AG04449 (cell line): Measurements from ENCODE around the gene FURIN.
A peak's percentile ranks its signal among the peaks of the same experiment; 100 is the strongest.

Source experiments
- CTCF ChIA-PET: fragments of 350-600 bp; formaldehyde crosslinking; extraction: SDS; loops from one replicate; lab custom pipeline; 2021; ENCODE audit warnings: antibody characterized with exemption; lab: Yijun Ruan, JAX
- POLR2A ChIA-PET: fragments of 400-600, 350-600 bp; formaldehyde crosslinking; extraction: SDS; loops from one replicate; lab custom pipeline; 2020; ENCODE audit warnings: antibody characterized with exemption, inconsistent platforms; lab: Yijun Ruan, JAX
- DNase-seq: peaks from one replicate; pipeline ENCODE4 v3.0.0-alpha.2; 2010; ENCODE audit warnings: low read depth, low spot score
- H3K4me3 ChIP-seq: 2 replicates; pipeline ENCODE4 v1.5.1; 2011; ENCODE audit warnings: low read depth, mild to moderate bottlenecking, control low read depth, low read length
- TF ChIP-seq, protein P1 (sequence below): IDR thresholded peaks from one replicate; pipeline ENCODE4 v1.5.1; 2011; ENCODE audit warnings: mild to moderate bottlenecking, moderate library complexity, low read length, control low read depth, inconsistent platforms; ENCODE audit not compliant: insufficient read depth; ENCODE audit errors: missing control alignments

Gene FURIN

DNA sequence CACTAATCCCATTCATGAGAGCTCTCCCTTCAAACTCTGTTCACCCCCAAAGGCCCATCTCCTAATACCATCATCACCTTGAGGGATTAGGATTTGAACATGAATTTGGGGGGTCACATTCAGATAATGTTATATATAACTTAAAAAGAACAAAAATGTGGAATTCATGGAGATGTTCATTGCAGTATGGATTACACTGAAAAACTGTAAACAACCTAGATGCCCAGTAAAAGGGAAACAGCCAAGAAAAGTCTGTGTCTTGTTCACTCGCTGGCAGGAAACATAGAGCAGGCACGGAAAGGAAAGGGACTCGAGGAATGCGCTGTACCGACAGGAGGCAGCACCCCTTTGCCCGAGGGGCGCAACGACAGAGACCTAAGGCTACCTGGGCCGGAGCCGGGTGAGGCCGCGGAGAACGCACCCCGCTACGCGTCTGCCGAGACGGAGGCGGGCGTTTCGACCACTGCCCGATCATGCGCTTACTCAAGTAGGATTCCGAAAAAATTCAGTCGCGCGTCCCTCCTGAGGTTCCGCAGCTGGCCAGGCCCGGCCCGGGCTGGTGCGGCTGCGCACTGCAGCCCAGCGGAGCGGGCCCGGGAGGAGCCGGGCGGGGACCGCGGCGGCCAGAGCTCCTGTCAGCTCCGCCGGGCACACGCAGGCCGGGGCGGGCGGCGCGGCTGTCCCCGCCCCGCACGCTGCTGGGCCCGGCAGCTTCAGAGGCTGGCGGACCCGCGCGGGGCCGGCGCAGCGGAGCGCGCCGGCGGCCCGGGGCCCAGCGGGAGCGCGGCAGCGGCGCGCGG, 33.9 kb downstream of the FURIN start:
- ChIA-PET POLR2A (interaction anchor here (0.6 to 1.3 kb wide), 5 partner anchors 11 to 52 kb away, joined by 3 to 4 read pairs (median 3); partner anchors contain the start of gene RCCD1), CTCF (interaction anchor here (0.6 to 14.0 kb wide), 15 partner anchors 8 to 370 kb away, joined by 3 to 186 read pairs (median 5); partner anchors contain the start of genes FES, HDDC3 and UNC45A)
- TF ChIP-seq, protein P1, sequence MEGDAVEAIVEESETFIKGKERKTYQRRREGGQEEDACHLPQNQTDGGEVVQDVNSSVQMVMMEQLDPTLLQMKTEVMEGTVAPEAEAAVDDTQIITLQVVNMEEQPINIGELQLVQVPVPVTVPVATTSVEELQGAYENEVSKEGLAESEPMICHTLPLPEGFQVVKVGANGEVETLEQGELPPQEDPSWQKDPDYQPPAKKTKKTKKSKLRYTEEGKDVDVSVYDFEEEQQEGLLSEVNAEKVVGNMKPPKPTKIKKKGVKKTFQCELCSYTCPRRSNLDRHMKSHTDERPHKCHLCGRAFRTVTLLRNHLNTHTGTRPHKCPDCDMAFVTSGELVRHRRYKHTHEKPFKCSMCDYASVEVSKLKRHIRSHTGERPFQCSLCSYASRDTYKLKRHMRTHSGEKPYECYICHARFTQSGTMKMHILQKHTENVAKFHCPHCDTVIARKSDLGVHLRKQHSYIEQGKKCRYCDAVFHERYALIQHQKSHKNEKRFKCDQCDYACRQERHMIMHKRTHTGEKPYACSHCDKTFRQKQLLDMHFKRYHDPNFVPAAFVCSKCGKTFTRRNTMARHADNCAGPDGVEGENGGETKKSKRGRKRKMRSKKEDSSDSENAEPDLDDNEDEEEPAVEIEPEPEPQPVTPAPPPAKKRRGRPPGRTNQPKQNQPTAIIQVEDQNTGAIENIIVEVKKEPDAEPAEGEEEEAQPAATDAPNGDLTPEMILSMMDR: peak; percentile 82
- peak overlapping the region; percentile 76 for H3K4me3 ChIP-seq
- DNase-seq: peak; percentile 21

GRCh38 chr15:90902840-90903732, 34.7 kb downstream of the FURIN start, which contains the start of gene MAN2A2:
MAN2A2 (plus strand) TSS chr15:90903302; CDS start chr15:90904208, 906 bp downstream.
- ChIA-PET CTCF (interaction anchor here (0.7 to 14.0 kb wide), 10 partner anchors 7 to 255 kb away, joined by 3 to 186 read pairs (median 6); partner anchors contain the start of genes FES, HDDC3 and UNC45A), POLR2A (interaction anchor here (0.6 to 1.3 kb wide), 5 partner anchors 11 to 52 kb away, joined by 3 to 4 read pairs (median 3); partner anchors contain the start of gene RCCD1)
- no peak for DNase-seq
- TF ChIP-seq, protein P1: no peak
- peak within 1 kb of the TSS; percentile 76 for H3K4me3 ChIP-seq

DNA sequence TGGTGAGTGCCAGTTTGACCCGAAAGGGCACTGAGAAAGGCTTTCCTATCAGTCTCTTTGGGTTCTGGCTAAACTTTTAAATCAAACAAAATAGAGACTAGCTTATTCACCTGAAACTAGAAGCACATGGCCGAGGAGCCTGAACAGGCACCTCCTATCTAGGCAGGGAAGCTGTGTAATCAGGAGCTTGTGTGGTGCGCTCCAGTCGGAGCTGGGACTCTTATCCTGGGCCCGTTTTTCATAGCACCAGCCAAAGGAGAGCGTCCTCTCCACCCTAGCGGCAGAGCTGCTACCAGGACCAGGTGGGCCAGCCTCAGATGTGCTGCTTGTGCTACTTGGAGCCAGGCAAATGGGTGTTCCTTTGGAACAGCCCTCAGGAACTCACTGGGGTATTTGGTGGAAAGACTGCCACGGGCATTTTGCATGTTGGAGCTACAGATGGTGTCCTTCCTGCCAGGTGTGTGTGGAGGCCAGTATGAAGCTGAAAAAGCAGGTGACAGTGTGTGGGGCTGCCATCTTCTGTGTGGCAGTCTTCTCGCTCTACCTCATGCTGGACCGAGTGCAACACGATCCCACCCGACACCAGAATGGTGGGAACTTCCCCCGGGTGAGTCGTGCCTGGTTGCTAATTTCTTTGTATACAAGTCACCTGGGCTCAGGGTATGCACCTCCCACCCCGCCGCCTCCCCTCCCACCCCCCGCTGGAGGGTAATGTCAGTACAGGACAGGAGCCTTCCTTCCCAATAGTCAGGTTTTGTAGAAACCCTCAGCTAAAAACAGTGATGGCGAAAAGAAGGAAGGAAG, 35.5 kb downstream of the FURIN start:
- peak overlapping the region; percentile 76 for H3K4me3 ChIP-seq
- DNase-seq: no peak
- TF ChIP-seq, protein P1: no peak
- ChIA-PET POLR2A (interaction anchor here (1.2 kb wide), 1 partner anchor 10 kb away, joined by 3 read pairs; no protein-coding TSS in a partner anchor), CTCF (interaction anchor here (0.8 to 14.0 kb wide), 8 partner anchors 8 to 368 kb away, joined by 3 to 186 read pairs (median 5); partner anchors contain the start of genes FES, HDDC3 and UNC45A)

DNA sequence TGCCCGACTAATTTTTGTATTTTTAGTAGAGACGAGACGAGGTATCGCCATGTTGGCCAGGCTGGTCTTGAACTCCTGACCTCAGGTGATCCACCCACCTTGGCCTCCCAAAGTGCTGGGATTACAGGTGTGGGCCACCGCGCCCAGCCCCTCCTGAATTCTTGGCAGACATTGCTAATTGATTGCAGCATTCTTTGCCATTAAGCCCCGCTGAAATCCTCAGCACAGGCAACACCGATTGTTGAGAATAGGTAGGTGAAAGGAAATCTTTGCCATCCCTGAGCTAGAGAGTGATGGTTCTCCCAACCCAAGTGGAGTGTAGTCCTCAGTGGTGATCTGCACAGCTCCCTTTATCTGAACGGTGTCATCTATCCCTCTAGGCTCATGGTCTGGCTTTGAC, 36.4 kb downstream of the FURIN start:
- H3K4me3 ChIP-seq: no peak overlapping the region
- DNase-seq: no peak
- POLR2A ChIA-PET: no interaction called here
- CTCF ChIA-PET: interaction anchor here (1.1 to 14.0 kb wide), 7 partner anchors 9 to 367 kb away, joined by 3 to 186 read pairs (median 5); partner anchors contain the start of genes FES, HDDC3 and UNC45A
- TF ChIP-seq, protein P1: no peak

GRCh38 chr15:90905306-90906180, 37.2 kb downstream of the FURIN start:
- POLR2A ChIA-PET: no interaction called here
- no peak overlapping the region for H3K4me3 ChIP-seq
- no peak for DNase-seq
- CTCF ChIA-PET: interaction anchor here (1.2 to 14.0 kb wide), 6 partner anchors 8 to 28 kb away, joined by 3 to 186 read pairs (median 4); partner anchors contain the start of genes FES, HDDC3 and UNC45A
- TF ChIP-seq, protein P1: no peak
